ENCODE data around the gene ACAP3.

ACAP3 gene

GRCh38 chr1:1337793-1338147 lies 30.0 kb upstream of the ACAP3 start:
- no peak for TF ChIP-seq ZNF274 (IDR thresholded peaks at IDR 0.05; ENCODE audit: low read depth, low read length)
- no peak overlapping the region for H3K4me3 ChIP-seq (ENCODE audit: low read length)

- H3K4me3 ChIP-seq (ENCODE audit: low read length) = no peak overlapping the region
- TF ChIP-seq ZNF274 (IDR thresholded peaks at IDR 0.05; ENCODE audit: low read depth, low read length) = no peak
Measured at GRCh38 chr1:1336931-1337792, 29.4 kb upstream of the ACAP3 start.

DNA sequence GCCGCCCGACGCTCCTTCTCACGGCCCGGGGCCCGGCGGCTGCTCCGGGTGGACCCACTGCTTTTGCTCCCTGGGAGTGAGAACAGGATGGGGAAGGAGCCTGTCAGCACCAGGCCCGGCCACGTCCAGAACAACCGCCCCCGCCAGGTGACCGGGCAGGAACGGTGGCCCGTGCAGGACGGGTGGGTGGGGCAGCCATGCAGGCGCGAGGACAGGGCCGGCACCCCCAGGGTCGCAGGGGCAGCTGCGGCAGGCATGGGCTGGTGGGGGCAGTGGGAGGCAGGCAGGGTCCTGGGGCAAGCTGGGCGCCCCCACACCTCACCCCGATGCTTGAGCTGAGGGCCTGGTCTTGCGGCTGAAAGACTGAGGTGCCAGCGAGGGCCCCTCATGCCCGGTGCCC lies 28.7 kb upstream of the ACAP3 start:
- TF ChIP-seq ZNF274 (IDR thresholded peaks at IDR 0.05; ENCODE audit: low read depth, low read length) = no peak
- no peak overlapping the region for H3K4me3 ChIP-seq (ENCODE audit: low read length)

DNA sequence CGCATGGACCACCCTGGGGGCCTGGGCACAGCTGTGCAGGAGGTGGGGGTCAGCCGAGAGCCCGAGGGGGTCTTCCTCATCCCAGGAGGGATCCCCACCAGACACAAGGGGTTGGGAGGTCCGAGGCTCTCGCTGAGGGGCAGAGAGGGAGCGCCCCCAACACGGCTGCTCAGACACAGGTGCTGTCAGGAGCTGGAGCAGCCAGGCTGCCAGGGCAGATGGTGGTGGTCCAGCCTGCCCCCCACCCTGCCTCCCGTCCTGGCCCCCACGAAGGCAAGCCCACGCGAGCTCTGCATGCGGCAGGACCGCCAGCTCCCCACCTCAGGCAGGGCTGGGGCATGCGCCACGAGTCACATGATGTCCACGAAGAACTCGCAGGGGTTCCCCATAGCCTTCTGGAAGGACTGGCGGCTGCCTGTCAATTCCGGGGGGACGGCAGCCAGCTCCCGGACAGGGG lies 28.1 kb upstream of the ACAP3 start:
- TF ChIP-seq ZNF274 (IDR thresholded peaks at IDR 0.05; ENCODE audit: low read depth, low read length) = no peak
- H3K4me3 ChIP-seq (ENCODE audit: low read length) = no peak overlapping the region

DNA sequence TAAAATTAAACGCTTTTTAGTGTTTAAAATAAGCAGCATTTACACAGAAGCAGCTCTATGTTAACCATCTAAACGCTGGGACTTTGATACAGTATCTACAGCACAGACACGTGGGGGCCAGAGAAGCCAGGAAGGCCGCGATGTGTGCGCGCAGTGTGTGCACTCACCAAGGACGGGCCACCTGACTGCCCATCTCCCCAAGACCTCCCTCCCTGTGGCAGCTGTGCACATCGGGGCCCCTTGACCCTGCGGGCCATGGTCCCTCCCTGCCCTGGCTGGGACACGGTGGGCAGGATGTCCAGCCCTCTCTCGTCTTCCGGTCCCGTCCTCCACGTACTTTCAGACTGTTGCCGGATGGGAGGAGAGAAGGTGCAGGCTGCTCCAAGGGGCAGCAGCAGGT lies 27.6 kb upstream of the ACAP3 start:
- no peak overlapping the region for H3K4me3 ChIP-seq (ENCODE audit: low read length)
- TF ChIP-seq ZNF274 (IDR thresholded peaks at IDR 0.05; ENCODE audit: low read depth, low read length) = no peak

GRCh38 chr1:1334835-1335234 lies 27.1 kb upstream of the ACAP3 start:
- no peak overlapping the region for H3K4me3 ChIP-seq (ENCODE audit: low read length)
- no peak for TF ChIP-seq ZNF274 (IDR thresholded peaks at IDR 0.05; ENCODE audit: low read depth, low read length)

GRCh38 chr1:1333551-1334241 lies 26.0 kb upstream of the ACAP3 start:
- H3K4me3 ChIP-seq (ENCODE audit: low read length) = no peak overlapping the region
- TF ChIP-seq ZNF274 (IDR thresholded peaks at IDR 0.05; ENCODE audit: low read depth, low read length) = no peak

DNA sequence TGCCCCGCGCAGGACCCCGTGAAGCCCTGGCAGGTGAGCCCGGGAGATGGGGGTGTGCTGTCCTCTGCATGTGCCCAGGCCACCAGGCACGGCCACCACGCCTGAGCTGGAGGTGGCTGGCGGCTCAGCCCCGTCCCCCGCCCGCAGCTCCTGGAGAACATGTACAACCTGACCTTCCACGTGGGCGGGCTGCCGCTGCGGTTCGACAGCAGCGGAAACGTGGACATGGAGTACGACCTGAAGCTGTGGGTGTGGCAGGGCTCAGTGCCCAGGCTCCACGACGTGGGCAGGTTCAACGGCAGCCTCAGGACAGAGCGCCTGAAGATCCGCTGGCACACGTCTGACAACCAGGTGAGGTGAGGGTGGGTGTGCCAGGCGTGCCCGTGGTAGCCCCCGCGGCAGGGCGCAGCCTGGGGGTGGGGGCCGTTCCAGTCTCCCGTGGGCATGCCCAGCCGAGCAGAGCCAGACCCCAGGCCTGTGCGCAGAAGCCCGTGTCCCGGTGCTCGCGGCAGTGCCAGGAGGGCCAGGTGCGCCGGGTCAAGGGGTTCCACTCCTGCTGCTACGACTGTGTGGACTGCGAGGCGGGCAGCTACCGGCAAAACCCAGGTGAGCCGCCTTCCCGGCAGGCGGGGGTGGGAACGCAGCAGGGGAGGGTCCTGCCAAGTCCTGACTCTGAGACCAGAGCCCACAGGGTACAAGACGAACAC lies 25.2 kb upstream of the ACAP3 start:
- H3K4me3 ChIP-seq (ENCODE audit: low read length) = no peak overlapping the region
- no peak for TF ChIP-seq ZNF274 (IDR thresholded peaks at IDR 0.05; ENCODE audit: low read depth, low read length)

GRCh38 chr1:1332031-1332755 lies 24.5 kb upstream of the ACAP3 start:
- H3K4me3 ChIP-seq (ENCODE audit: low read length) = no peak overlapping the region
- no peak for TF ChIP-seq ZNF274 (IDR thresholded peaks at IDR 0.05; ENCODE audit: low read depth, low read length)

GRCh38 chr1:1331068-1331965 lies 23.6 kb upstream of the ACAP3 start, which contains the start of gene TAS1R3:
TAS1R3 (plus strand) TSS chr1:1331280; CDS start chr1:1331346, 66 bp downstream.
- no peak within 1 kb of the TSS for H3K4me3 ChIP-seq (ENCODE audit: low read length)
- TF ChIP-seq ZNF274 (IDR thresholded peaks at IDR 0.05; ENCODE audit: low read depth, low read length) = no peak

DNA sequence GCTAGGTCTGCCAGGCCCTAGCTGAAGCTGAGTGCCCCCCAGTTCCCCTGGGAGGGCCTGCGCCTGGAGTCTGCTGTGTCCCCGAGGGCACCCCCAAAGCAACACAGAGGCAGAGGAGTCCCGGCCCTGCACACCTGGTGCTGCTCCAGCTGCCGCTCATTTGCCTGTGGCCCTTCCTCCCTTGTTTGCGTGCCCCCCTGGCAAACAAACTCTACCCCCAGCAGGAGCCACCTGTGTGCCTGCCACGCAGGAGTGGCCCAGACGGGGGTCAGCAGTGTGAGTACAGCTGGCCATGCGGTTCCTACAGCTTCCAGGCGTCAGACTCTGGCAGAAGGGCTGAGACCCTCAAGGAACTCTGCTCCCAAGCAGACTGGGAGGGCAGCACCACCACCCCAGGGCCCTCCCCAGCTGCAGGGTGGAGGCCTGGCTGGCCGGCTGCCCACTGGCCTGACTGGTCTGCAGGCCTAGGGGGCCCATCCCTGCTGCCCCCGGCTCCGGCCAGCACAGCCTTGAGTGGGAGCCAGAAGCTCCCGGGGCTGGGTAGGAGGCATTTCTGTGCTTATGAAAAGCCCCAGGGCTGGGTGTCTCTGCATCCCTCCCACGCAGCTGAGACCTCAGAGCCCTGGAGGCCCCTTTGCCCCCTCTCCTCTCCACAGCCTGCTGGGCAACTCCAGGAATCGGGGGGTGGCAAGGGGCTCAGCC lies 22.8 kb upstream of the ACAP3 start:
- no peak overlapping the region for H3K4me3 ChIP-seq (ENCODE audit: low read length)
- TF ChIP-seq ZNF274 (IDR thresholded peaks at IDR 0.05; ENCODE audit: low read depth, low read length) = no peak

All from GM08714 (cell line).